CD14-positive monocyte (primary cell): ENCODE measurements around the gene NKD2. TPM values are rescaled to one million over a fixed set of nuclear protein-coding genes. Genes with fewer than 3 reads are reported as not detected.

Experiments used
- DNase-seq, 3 donors: peaks; one replicate each; pipeline ENCODE4 v3.0.0-alpha.2; 2011 to 2022
- H2AFZ ChIP-seq: 2 replicates; pipeline ENCODE4 v1.6.0; 2012; ENCODE audit warnings: mild to moderate bottlenecking, low read depth, low read length, inconsistent platforms; ENCODE audit not compliant: insufficient read depth, poor library complexity, severe bottlenecking
- H3K27ac ChIP-seq, 2 donors: 1 replicate in 1 of 2; 2 replicates in 1 of 2; pipeline ENCODE4 v1.5.1; 2012 to 2013; ENCODE audit warnings: low read length in 2 of 2, control low read depth in 1 of 2, inconsistent platforms in 1 of 2, low read depth in 1 of 2, mild to moderate bottlenecking in 1 of 2
- H3K27me3 ChIP-seq, 2 donors: one replicate each; pipeline versions ENCODE4 v1.6.0 to v1.6.1; 2011 to 2013; ENCODE audit warnings: low read length in 2 of 2; ENCODE audit not compliant: control insufficient read depth in 2 of 2, insufficient read depth in 2 of 2
- H3K36me3 ChIP-seq, 2 donors: replicated peaks in 1 of 2; 1 replicate in 1 of 2; 2 replicates in 1 of 2; pipeline versions ENCODE4 v1.5.1 to v1.6.1; 2012 to 2013; ENCODE audit warnings: low read length in 2 of 2, control low read depth in 1 of 2, inconsistent platforms in 1 of 2, mild to moderate bottlenecking in 1 of 2; ENCODE audit not compliant: insufficient read depth in 2 of 2, control insufficient read depth in 1 of 2
- H3K4me1 ChIP-seq, 2 donors: 1 replicate in 1 of 2; 2 replicates in 1 of 2; pipeline versions ENCODE4 v1.5.1 to v1.6.1; 2012 to 2013; ENCODE audit warnings: low read length in 2 of 2, control low read depth in 1 of 2, inconsistent platforms in 1 of 2, mild to moderate bottlenecking in 1 of 2, moderate library complexity in 1 of 2; ENCODE audit not compliant: insufficient read depth in 2 of 2, control insufficient read depth in 1 of 2
- H3K4me2 ChIP-seq: replicated peaks from 2 replicates; pipeline ENCODE3; 2012; ENCODE audit warnings: low read length, moderate library complexity, mild to moderate bottlenecking; ENCODE audit not compliant: poor library complexity, severe bottlenecking; ENCODE audit errors: extremely low read depth
- H3K4me3 ChIP-seq, 3 experiments: fragments of 200-600 bp in 1 of 3; sonication (generic) in 1 of 3; replicated peaks in 1 of 3; 1 replicate in 2 of 3; 2 replicates in 1 of 3; pipeline ENCODE4 v1.5.1; 2011 to 2013; ENCODE audit warnings: low read length in 3 of 3, mild to moderate bottlenecking in 3 of 3, control low read depth in 2 of 3, low read depth in 2 of 3, inconsistent platforms in 1 of 3, moderate library complexity in 1 of 3
- H3K79me2 ChIP-seq: 2 replicates; pipeline ENCODE4 v1.6.0; 2012; ENCODE audit warnings: mild to moderate bottlenecking, control low read depth, inconsistent platforms, low read length, moderate library complexity; ENCODE audit not compliant: insufficient read depth
- H3K9ac ChIP-seq: 2 replicates; pipeline ENCODE4 v1.6.0; 2017; ENCODE audit warnings: low read length, mild to moderate bottlenecking; ENCODE audit not compliant: insufficient read depth, poor library complexity, severe bottlenecking
- H3K9me3 ChIP-seq, 2 donors: replicated peaks in 1 of 2; 1 replicate in 1 of 2; 2 replicates in 1 of 2; pipeline versions ENCODE4 v1.5.1 to v1.6.1; 2012 to 2013; ENCODE audit warnings: low read length in 2 of 2, control low read depth in 1 of 2; ENCODE audit not compliant: control insufficient read depth in 1 of 2, insufficient read depth in 1 of 2
- H4K20me1 ChIP-seq: 2 replicates; pipeline ENCODE4 v1.6.0; 2012; ENCODE audit warnings: mild to moderate bottlenecking, low read length, control low read depth, moderate library complexity; ENCODE audit not compliant: insufficient read depth
- H3K27ac Mint-ChIP-seq, 7 donors: one replicate each; pipeline ENCODE4 v1.8.0; 2020; ENCODE audit warnings: mild to moderate bottlenecking in 7 of 7, mixed read lengths in 7 of 7, moderate library complexity in 6 of 7, inconsistent platforms in 2 of 7
- H3K27me3 Mint-ChIP-seq, 3 donors: one replicate each; pipeline ENCODE4 v1.8.0; 2021 to 2022; ENCODE audit warnings: low read depth in 3 of 3, mild to moderate bottlenecking in 3 of 3, mixed read lengths in 3 of 3, moderate library complexity in 3 of 3, inconsistent platforms in 1 of 3
- H3K36me3 Mint-ChIP-seq, 2 donors: one replicate each; pipeline ENCODE4 v1.8.0; 2020; ENCODE audit warnings: mixed read lengths in 2 of 2, inconsistent platforms in 1 of 2, mild to moderate bottlenecking in 1 of 2
- H3K4me1 Mint-ChIP-seq: one replicate; pipeline ENCODE4 v1.8.0; 2020; ENCODE audit warnings: mild to moderate bottlenecking, mixed read lengths
- H3K4me3 Mint-ChIP-seq, 2 donors: one replicate each; pipeline ENCODE4 v1.8.0; 2020; ENCODE audit warnings: mild to moderate bottlenecking in 2 of 2, mixed read lengths in 2 of 2, moderate library complexity in 1 of 2
- H3K9me3 Mint-ChIP-seq, 7 donors: one replicate each; pipeline ENCODE4 v1.8.0; 2020 to 2022; ENCODE audit warnings: mixed read lengths in 7 of 7, mild to moderate bottlenecking in 6 of 7, moderate library complexity in 6 of 7, inconsistent platforms in 2 of 7
- WGBS: methylation state at CpG from one replicate; pipeline ENCODE4 v1.1.5; 2013; ENCODE audit warnings: missing lambda C conversion rate; ENCODE audit not compliant: insufficient coverage; 5-methylcytosine and 5-hydroxymethylcytosine counted together
- intact Hi-C, 2 donors: fragments of 100-400 bp; cut with micrococcal nuclease; formaldehyde crosslinking; loops; one replicate each; pipeline versions ENCODE4 v1.15.0 to v1.15.1; 2023
- polyA plus RNA-seq, 3 donors: library from polyadenylated mRNA; depleted of rRNA in 1 of 3; unstranded in 2 of 3; stranded (reverse) in 1 of 3; fragments of 300-500 nt in 2 of 3; fragments of >200 nt in 1 of 3; fragmentation: Illumina TruSeq in 2 of 3; gene quantifications; 1 replicate in 2 of 3; 2 replicates in 1 of 3; pipeline ENCODE4 v1.2.3, GENCODE V29; 2012 to 2021
- TF ChIP-seq, protein P1 (sequence below): fragments of 200-600 bp; IDR thresholded peaks from one replicate; pipeline ENCODE4 v1.8.0; 2022; ENCODE audit warnings: antibody characterized with exemption, mild to moderate bottlenecking

The NKD2 gene
- polyA plus RNA-seq, 3 donors = not detected

DNA sequence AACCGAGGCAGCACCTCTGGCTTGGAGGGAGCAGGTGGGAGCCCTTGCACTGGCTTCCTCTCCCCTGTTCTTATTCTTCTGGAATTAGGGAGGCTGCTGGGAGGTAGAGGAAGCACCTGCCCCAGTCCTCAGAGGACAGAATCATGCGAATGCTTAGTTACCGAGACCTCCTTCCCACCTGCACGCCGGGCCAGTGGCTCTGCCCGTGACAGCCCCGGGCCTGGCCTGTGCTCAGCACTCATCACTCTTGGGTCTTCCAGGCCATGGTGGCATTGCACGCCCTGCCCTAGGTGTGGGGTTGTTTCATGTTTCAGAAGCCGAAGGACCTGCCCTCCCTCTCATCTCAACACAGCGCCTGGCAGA is 45.3 kb upstream of the NKD2 start:
- Histone ChIP-seq H3K79me2 (no peaks in the 10 kb centered on the region), H3K9me3 (no peaks in the 10 kb centered on the region), H3K27ac (no peak overlapping the region), H3K9ac (no peak overlapping the region), H3K36me3 (no peaks in the 10 kb centered on the region), H3K4me1 (no peaks in the 10 kb centered on the region), H3K4me2 (no peak overlapping the region), H3K4me3 (no peak overlapping the region), H4K20me1 (no peaks in the 10 kb centered on the region), H2AFZ (no peak overlapping the region), H3K27me3 (peaks cover 0 to 3% of the 10 kb centered on the region in 2 donors)
- Mint-ChIP-seq H3K4me3 (no peak overlapping the region), H3K4me1 (peaks cover 3% of the 10 kb centered on the region), H3K36me3 (no peaks in the 10 kb centered on the region), H3K27ac (peak overlapping the region in 1 of 7 donors; percentile 10), H3K9me3 (no peaks in the 10 kb centered on the region), H3K27me3 (peaks cover 6 to 24% (median 15%) of the 10 kb centered on the region in 3 donors)
- no CpG with 5 or more reads among the region's 10 CpGs for WGBS
- no peak for DNase-seq
- intact Hi-C loops = no loop called here
- TF ChIP-seq, protein P1, sequence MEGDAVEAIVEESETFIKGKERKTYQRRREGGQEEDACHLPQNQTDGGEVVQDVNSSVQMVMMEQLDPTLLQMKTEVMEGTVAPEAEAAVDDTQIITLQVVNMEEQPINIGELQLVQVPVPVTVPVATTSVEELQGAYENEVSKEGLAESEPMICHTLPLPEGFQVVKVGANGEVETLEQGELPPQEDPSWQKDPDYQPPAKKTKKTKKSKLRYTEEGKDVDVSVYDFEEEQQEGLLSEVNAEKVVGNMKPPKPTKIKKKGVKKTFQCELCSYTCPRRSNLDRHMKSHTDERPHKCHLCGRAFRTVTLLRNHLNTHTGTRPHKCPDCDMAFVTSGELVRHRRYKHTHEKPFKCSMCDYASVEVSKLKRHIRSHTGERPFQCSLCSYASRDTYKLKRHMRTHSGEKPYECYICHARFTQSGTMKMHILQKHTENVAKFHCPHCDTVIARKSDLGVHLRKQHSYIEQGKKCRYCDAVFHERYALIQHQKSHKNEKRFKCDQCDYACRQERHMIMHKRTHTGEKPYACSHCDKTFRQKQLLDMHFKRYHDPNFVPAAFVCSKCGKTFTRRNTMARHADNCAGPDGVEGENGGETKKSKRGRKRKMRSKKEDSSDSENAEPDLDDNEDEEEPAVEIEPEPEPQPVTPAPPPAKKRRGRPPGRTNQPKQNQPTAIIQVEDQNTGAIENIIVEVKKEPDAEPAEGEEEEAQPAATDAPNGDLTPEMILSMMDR = no peak

DNA sequence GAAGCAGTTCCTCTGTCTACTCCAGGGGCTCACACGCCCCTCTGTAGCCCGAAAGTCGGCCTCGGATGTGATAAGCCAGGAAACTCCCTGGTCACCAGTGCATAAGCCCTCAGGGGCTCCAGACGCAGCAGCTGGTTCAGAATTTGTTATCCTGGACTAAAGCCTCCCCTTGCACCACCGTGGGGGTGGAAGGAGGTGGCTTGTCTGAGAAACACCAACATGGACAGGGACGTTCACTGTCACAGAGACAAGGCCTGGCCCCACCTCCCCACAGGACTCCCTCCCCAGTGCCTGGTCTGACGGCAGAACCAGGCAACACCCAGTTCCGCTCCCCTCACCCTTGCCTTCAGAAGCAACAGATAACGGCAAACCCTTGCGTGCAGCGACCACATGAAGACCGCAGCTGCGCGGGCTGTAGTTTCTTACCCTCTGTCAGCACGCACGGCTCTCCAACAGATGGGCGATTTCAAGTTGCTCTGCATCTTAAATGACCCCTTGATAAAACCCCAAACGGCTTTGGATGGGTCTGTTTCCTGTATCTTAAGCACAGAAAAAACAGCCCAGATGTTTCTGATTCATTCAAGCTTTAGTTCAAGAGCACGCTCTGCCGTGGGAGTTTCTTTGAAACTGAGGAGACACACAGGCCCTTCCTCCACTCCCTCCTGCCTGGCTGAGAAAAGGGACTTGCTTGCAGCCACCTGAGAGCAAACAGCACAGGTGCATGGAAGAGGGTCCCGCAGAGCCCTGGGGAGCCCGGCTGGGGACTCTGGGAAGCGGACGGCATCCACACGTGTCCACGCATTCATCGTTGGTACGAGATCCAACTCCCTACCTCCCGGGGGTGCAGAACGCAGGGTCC is 44.7 kb upstream of the NKD2 start:
- no peak overlapping the region for H3K27ac ChIP-seq
- peak overlapping the region in 1 of 2 donors; percentile 24 for H3K4me3 Mint-ChIP-seq
- intact Hi-C loops = no loop called here
- no peak overlapping the region for H3K9ac ChIP-seq
- H3K4me1 ChIP-seq = no peaks in the 10 kb centered on the region
- no peaks in the 10 kb centered on the region for H3K36me3 ChIP-seq
- no peak for DNase-seq
- H3K79me2 ChIP-seq = no peaks in the 10 kb centered on the region
- H3K4me1 Mint-ChIP-seq = peaks cover 3% of the 10 kb centered on the region
- H3K9me3 ChIP-seq = no peaks in the 10 kb centered on the region
- no peaks in the 10 kb centered on the region for H3K9me3 Mint-ChIP-seq
- H3K4me2 ChIP-seq = no peak overlapping the region
- H3K27me3 Mint-ChIP-seq = peaks cover 11 to 26% (median 15%) of the 10 kb centered on the region in 3 donors
- 75% methylated on average over 26 of the region's 31 CpGs for WGBS
- H2AFZ ChIP-seq = no peak overlapping the region
- TF ChIP-seq, protein P1 = no peak
- peak overlapping the region in 1 of 7 donors; percentile 10 for H3K27ac Mint-ChIP-seq
- H3K36me3 Mint-ChIP-seq = no peaks in the 10 kb centered on the region
- H3K4me3 ChIP-seq = no peak overlapping the region
- peaks cover 0 to 6% of the 10 kb centered on the region in 2 donors for H3K27me3 ChIP-seq
- no peaks in the 10 kb centered on the region for H4K20me1 ChIP-seq
